HUES64 (cell line): Measurements from ENCODE around the gene SPIN4.

Experiments used
- H3K27ac ChIP-seq: 2 replicates; pipeline ENCODE4 v1.7.0; 2013; ENCODE audit warnings: low read depth, low read length, inconsistent platforms
- H3K27me3 ChIP-seq: 2 replicates; pipeline ENCODE4 v1.6.1; 2013; ENCODE audit warnings: mild to moderate bottlenecking, low read length; ENCODE audit not compliant: insufficient read depth
- H3K36me3 ChIP-seq: 2 replicates; pipeline ENCODE4 v1.6.1; 2013; ENCODE audit warnings: mild to moderate bottlenecking, low read length; ENCODE audit not compliant: insufficient read depth
- H3K4me1 ChIP-seq: 2 replicates; pipeline ENCODE4 v1.6.1; 2013; ENCODE audit warnings: mild to moderate bottlenecking, low read length, moderate library complexity; ENCODE audit not compliant: insufficient read depth
- H3K4me3 ChIP-seq: 2 replicates; pipeline ENCODE4 v1.5.1; 2013; ENCODE audit warnings: mild to moderate bottlenecking, low read length, moderate library complexity
- H3K9ac ChIP-seq: 2 replicates; pipeline ENCODE4 v1.6.1; 2013; ENCODE audit warnings: mild to moderate bottlenecking, low read depth, low read length
- H3K9me3 ChIP-seq: 2 replicates; pipeline ENCODE4 v1.6.1; 2013; ENCODE audit warnings: low read depth, low read length; ENCODE audit not compliant: insufficient read depth
- WGBS: fragments of 150-250, 120-280 bp; methylation state at CpG from one replicate; pipeline ENCODE4 v1.1.7; 2013; ENCODE audit warnings: missing lambda C conversion rate; 5-methylcytosine and 5-hydroxymethylcytosine counted together

SPIN4 gene

DNA sequence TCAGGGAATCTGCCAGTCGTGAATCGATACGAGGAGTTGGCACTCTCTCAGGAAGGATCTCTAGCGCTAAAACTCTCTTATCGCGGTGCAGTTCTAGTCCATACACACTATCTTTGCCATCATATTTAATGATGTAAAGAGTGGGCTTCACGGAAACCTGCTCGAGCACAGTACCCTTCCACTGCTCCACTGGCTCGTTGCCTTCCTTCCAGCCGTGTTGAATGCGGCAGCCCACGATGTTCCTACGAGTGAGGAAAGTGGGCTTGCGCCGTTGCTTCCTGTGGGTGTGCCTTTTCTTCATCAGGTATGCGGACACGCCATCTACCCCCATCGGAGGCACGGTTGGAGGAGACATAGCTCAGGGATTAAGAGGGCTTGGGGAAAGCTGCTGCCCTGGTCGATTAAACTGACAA lies 661 bp downstream of the SPIN4 start:
- H3K4me3 ChIP-seq: peak overlapping the region; percentile 94
- H3K27ac ChIP-seq: peak overlapping the region; percentile 87; the same call in 1 of the 2 replicates
- H3K9ac ChIP-seq: peak overlapping the region; percentile 83
- no peaks in the 10 kb centered on the region for H3K27me3 ChIP-seq
- no peaks in the 10 kb centered on the region for H3K9me3 ChIP-seq
- H3K4me1 ChIP-seq: peaks cover 5% of the 10 kb centered on the region; the same call in 1 of the 2 replicates
- WGBS: under 1% methylated on average over 17 of the region's 20 CpGs
- no peaks in the 10 kb centered on the region for H3K36me3 ChIP-seq

DNA sequence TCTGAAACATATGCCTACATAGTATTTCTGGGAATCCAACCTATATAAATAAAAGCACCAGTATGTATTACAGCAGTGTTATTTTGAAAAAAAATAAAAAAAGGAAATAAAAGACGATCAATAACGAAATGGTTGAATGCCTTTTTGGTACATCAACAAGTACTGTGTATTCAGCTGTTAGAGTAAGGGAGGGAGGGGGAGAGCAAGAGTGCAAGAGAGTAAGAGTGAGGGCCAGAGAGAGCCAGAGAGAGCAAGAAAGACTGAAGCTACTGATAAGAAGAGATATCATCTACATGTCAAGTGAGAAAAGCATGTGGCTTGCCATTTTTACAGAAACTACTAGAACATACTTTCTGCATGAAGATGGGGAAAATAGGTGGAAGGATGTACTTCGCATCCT lies 1.8 kb downstream of the SPIN4 start:
- no peak overlapping the region for H3K9ac ChIP-seq
- H3K4me3 ChIP-seq: peak overlapping the region; percentile 94
- no peak overlapping the region for H3K27ac ChIP-seq
- no peaks in the 10 kb centered on the region for H3K27me3 ChIP-seq
- no peaks in the 10 kb centered on the region for H3K9me3 ChIP-seq
- no peaks in the 10 kb centered on the region for H3K36me3 ChIP-seq
- H3K4me1 ChIP-seq: peaks cover 5% of the 10 kb centered on the region; the same call in 1 of the 2 replicates
- WGBS: 36% methylated on average over 3 of the region's 3 CpGs

DNA sequence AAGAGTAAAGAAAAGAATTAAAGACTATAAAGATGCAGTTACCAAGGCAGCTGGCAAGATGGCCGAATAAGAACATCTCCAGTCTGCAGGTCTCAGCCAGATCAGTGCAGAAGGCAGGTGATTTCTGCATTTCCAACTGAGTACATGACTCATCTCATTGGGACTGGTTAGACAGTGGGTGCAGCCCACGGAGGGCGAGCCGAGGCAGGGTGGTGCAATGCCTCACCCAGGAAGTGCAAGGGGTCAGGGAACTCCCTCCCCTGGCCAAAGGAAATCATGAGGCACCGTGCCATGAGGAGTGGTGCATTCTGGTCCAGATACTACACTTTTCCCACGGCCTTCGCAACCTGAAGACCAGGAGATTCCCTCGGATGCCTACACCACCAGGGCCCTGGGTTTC lies 20.5 kb downstream of the SPIN4 start:
- Histone ChIP-seq H3K4me1 (no peaks in the 10 kb centered on the region), H3K9ac (no peak overlapping the region), H3K36me3 (no peaks in the 10 kb centered on the region), H3K27me3 (no peaks in the 10 kb centered on the region), H3K27ac (no peak overlapping the region), H3K9me3 (no peaks in the 10 kb centered on the region), H3K4me3 (no peak overlapping the region)
- WGBS: 95% methylated on average over 8 of the region's 8 CpGs

DNA sequence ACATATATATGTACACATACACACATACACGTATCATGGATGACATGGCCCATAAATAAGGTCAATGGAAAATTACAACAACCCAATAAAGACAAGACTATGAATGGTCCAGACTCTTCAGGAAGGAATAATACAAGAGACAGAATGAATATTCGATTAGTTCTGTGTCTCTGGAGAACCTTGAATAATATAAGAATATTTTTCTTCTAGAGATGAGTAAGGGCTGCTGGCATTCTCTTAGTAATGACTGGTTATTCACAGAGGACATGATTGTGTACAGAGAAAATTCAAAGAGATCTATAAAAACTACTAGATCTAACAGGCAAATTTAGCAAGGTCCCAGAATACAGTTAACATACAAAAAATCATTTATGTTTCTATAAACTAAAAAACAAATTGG lies 23.3 kb downstream of the SPIN4 start:
- WGBS: no CpG with 5 or more reads among the region's 2 CpGs
- no peaks in the 10 kb centered on the region for H3K36me3 ChIP-seq
- H3K9me3 ChIP-seq: no peaks in the 10 kb centered on the region
- no peaks in the 10 kb centered on the region for H3K4me1 ChIP-seq
- H3K27me3 ChIP-seq: no peaks in the 10 kb centered on the region
- H3K4me3 ChIP-seq: no peak overlapping the region
- no peak overlapping the region for H3K9ac ChIP-seq
- no peak overlapping the region for H3K27ac ChIP-seq

DNA sequence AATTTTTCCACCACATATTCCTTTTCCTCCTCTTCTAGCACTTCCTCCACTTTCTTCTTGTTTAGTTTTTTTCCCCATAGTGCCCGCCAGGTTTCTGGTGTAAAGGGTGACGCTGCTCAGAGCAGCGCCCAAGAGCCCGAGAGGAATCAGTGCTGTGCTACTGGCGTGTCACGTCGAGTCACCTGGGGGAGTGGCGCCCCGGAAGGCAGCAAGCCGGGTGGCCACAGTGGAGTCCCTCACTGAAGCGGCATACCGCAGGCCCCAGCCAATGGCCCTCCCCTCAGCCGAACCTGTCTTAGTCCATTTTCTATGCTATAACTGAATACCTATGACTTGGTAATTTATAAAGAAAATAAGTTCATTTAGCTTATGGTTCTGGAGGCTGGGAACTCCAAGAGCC lies 51.5 kb downstream of the SPIN4 start:
- Histone ChIP-seq H3K27ac (no peak overlapping the region), H3K9me3 (0 out of 2 replicates have a peak, but pooled peaks cover 2% of the 10 kb centered on the region), H3K4me3 (no peak overlapping the region), H3K9ac (no peak overlapping the region), H3K4me1 (no peaks in the 10 kb centered on the region), H3K36me3 (no peaks in the 10 kb centered on the region), H3K27me3 (no peaks in the 10 kb centered on the region)
- 96% methylated on average over 12 of the region's 13 CpGs for WGBS
